Transverse colon (tissue), 4 donors: ENCODE measurements around the gene RXRB.

Source experiments
- CTCF ChIP-seq, 5 experiments: fragments of 200-600 bp in 3 of 5; fragments of 450-650 bp in 2 of 5; sonication (generic) in 3 of 5; IDR thresholded peaks; 1 replicate in 2 of 5; 2 replicates in 3 of 5; pipeline ENCODE4 v1.5.1; 2016 to 2017; ENCODE audit warnings: antibody characterized with exemption in 5 of 5, inconsistent platforms in 3 of 5, mild to moderate bottlenecking in 2 of 5, moderate library complexity in 1 of 5
- EP300 ChIP-seq: sonication (generic); formaldehyde crosslinking; IDR thresholded peaks from one replicate; pipeline ENCODE4 v1.6.1; 2017; ENCODE audit warnings: antibody characterized with exemption, low read depth
- POLR2A ChIP-seq: fragments of 450-650 bp; IDR thresholded peaks from one replicate; pipeline ENCODE4 v1.6.1; 2016; ENCODE audit warnings: antibody characterized with exemption, mild to moderate bottlenecking, moderate library complexity
- POLR2AphosphoS5 ChIP-seq, 3 donors: sonication (generic); formaldehyde crosslinking; IDR thresholded peaks; one replicate each; pipeline ENCODE4 v1.6.1; 2016; ENCODE audit warnings: antibody characterized with exemption in 3 of 3

GRCh38 chr6:33170176-33171015, 30.1 kb downstream of the RXRB start:
- TF ChIP-seq CTCF (IDR thresholded peaks at IDR 0.05) (no peak), POLR2A (no peak), POLR2AphosphoS5 (IDR thresholded peaks at IDR 0.05) (no peak), EP300 (no peak)
